KG1 (cell line): Measurements from ENCODE around the gene FES.
"Not testable (repeated sequence)": the region's sequence is repeated elsewhere in the genome, so short reads cannot be mapped to it uniquely, and the experiment has no call there.

Source experiments
- DNase-seq: peaks from one replicate; lab custom pipeline; 2025; lab: John Stamatoyannopoulos, UW

The FES gene

GRCh38 chr15:90860942-90861675 lies 23.2 kb upstream of the FES start:
- no peak for DNase-seq

- DNase-seq = no peak
Measured at GRCh38 chr15:90862487-90862886, 21.8 kb upstream of the FES start.

- no peak for DNase-seq
Measured at GRCh38 chr15:90862964-90863778, 21.1 kb upstream of the FES start.

GRCh38 chr15:90863987-90864386 lies 20.3 kb upstream of the FES start:
- no peak for DNase-seq

GRCh38 chr15:90864507-90864906 lies 19.8 kb upstream of the FES start:
- no peak for DNase-seq

GRCh38 chr15:90865702-90866101 lies 18.6 kb upstream of the FES start:
- no peak for DNase-seq

GRCh38 chr15:90866161-90866715 lies 18.1 kb upstream of the FES start:
- no peak for DNase-seq

GRCh38 chr15:90866800-90867199 lies 17.5 kb upstream of the FES start:
- no peak for DNase-seq

- DNase-seq = no peak
Measured at GRCh38 chr15:90868261-90868689, 16.0 kb upstream of the FES start, which contains the start of gene FURIN. FURIN (plus strand) TSS chr15:90868588; CDS start chr15:90875741, 7,153 bp downstream.

GRCh38 chr15:90869140-90869541 lies 15.2 kb upstream of the FES start:
- DNase-seq = no peak

- no peak for DNase-seq
Measured at GRCh38 chr15:90869601-90870353, 14.5 kb upstream of the FES start.

GRCh38 chr15:90870354-90871138 lies 13.8 kb upstream of the FES start:
- DNase-seq = no peak

- no peak for DNase-seq
Measured at GRCh38 chr15:90871139-90871715, 13.1 kb upstream of the FES start.

GRCh38 chr15:90871716-90872485 lies 12.4 kb upstream of the FES start:
- DNase-seq = no peak

GRCh38 chr15:90872486-90873184 lies 11.7 kb upstream of the FES start:
- DNase-seq = no peak

GRCh38 chr15:90873488-90873997 lies 10.8 kb upstream of the FES start:
- no peak for DNase-seq

- no peak for DNase-seq
Measured at GRCh38 chr15:90873998-90874605, 10.2 kb upstream of the FES start.

GRCh38 chr15:90874986-90875385 lies 9.3 kb upstream of the FES start:
- not testable (repeated sequence) for DNase-seq

GRCh38 chr15:90875549-90875981 lies 8.7 kb upstream of the FES start:
- DNase-seq = no peak
